ENCODE measurements around the gene CSTF3.
"Not testable (repeated sequence)": the region's sequence is repeated elsewhere in the genome, so short reads cannot be mapped to it uniquely, and the experiment has no call there.

CSTF3 gene

DNA sequence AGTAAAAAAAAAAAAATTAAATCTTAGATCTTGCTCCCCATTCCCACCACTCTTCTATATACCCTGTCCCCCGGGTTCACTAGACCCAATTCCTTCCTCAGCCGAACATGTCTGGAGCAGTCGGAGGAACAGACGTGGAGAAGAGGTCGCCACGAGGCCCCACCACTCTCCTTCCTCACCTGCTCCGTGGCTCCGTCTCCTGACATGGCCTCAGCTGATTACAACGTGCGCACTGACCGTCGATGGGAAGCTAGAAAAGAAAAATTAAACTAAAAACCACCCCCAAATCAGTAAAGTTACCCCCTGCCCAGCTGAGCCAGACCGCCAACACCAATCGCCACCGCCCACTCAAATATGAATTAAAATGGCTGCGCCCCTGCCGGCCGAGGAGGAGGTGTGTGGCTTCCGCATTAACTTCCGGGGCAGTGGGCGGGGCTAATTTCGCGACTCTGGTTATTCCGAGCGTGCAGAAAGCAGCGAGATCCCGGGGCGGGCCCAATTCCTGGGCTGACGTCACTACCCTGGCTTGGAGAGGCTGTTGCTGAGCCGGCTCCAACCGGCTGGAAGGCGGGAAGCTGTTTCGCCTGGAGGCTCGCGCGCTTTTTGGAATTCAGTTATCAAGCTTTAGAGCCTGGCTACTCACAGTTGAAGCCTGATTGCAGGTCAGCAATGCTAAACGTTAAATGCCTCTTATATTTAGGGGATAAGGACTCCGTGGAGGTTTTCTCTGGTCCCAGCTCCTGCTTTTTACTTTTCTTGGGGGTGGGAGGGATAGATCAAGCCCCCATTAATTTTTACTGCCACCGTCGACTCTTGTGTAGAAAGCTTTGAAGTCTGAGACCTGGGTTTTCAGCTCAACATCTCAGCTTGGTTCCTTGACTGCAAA, at the start of gene CSTF3:
CSTF3 (minus strand) TSS at position 361 of the 886 bp plus-strand sequence; CDS start at position 206, 155 bp downstream.
- DNase-seq (ENCODE audit: low read depth in 2 of 2) = peak; percentile 84 to 95

DNA sequence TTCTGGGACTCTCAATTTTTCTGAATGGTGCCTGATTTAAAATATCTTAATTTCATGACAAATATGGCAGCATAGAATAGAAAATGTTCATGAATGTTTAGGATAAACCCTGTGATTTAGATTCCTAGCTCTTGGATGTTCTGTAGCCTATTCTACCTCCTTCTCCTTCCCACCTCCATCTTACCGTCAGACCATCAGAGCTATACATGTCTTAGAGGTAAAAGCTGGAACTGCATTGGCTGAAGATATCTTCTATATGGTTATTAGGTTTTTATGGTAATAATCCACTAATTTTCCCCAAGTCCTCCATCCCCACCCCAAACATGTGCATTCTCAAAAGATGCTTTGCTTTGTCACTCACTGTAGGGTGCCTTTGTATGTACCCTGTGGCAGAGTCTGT, 46.9 kb upstream of the CSTF3 start:
- DNase-seq (ENCODE audit: low read depth in 2 of 2) = no peak

DNA sequence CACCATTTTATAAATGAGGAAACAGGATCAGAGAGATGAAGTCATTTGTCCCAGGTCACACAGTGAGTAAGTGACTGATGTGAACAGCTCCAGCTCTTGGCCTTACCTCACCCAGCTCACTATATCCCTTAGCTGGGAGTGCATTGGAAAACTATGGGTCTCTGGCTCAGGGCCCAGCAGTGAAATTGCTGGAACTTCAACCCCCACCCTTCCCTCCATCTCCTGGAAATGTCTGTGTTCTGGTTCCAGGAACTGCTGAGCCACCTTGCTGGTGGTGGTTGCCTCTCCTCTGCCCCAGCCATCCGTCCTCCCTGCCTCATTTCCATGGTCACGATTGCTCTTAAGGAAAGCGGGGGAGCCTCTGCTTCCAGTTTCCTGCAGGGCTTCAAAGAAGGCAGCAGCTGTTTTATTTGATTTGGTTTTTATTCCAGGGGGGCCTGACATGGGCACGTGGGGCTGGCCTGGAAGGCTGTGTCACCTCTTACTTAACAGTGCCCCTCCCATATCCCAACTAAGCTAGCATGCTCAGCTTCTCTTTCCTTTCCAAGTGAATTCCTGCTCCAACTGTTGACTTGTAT, 46.2 kb upstream of the CSTF3 start:
- DNase-seq (ENCODE audit: low read depth in 2 of 2) = no peak

DNA sequence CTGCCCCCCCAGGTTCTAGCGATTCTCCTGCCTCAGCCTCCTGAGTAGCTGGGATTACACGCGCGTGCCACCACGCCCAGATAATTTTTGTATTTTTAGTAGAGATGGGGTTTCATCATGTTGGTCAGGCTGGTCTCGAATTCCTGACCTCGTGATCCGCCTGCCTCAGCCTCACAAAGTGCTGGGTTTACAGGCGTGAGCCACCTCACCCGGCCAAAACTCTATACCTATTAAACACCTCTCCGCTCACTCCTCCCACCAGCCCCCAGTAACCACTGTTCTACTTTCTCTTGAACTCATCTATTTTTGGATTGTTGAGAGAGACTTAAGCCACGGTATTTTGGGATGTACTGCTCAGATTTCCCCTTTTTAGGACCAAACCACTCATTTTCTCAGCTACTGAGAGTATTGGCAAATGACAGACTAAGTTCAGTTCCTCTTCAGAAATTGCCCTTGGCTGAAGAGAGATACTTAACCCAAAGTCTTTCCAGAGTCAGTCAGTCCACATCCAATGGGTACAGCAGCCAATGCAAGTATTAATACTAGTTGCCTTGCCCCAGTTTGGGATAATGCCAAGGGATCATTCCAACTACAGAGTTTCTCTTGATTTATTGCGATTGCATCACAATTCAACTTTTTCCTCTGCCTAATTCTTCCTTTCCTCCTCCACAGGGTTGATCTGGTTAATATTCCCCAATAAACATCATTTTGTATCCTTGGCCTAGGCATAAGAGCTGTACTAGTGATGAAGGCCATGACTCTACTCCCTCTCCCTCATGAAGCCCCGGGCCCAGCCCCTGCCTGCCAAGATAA, 36.8 kb upstream of the CSTF3 start:
- DNase-seq (ENCODE audit: low read depth in 2 of 2) = no peak

DNA sequence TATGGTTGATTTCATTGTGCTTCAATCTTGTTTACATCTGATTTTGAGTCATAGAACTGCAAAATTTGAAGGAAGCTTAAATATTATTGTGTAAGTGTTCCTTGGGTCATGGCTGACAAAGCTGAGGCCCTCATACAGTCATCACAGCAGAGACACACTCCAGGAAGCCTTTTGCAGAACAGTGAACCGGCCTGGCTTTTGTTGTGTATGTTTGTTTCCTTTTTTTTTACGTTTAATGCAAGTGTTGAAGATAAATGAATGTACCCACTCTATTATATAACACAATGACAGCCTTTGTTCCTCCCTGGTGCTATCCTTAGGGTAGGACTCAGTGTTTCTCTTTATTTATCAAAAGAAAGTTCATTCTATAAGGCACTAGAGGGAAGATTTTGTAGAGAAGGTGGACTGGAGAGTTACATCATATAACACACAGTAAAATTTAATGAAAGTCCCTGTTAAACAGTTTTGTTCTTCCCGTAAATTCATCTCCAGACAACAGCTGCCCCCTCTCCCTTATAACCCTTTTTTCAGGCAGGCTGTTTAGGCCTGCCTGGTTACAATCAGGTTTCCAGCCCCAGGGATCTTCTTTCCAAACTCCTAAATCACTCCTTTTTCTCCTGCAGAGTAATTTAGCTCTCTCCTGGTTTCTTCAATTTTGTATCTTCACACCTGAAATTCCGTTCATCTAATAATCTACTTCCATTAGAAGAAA, 34.3 kb upstream of the CSTF3 start:
- no peak for DNase-seq (ENCODE audit: low read depth in 2 of 2)

DNA sequence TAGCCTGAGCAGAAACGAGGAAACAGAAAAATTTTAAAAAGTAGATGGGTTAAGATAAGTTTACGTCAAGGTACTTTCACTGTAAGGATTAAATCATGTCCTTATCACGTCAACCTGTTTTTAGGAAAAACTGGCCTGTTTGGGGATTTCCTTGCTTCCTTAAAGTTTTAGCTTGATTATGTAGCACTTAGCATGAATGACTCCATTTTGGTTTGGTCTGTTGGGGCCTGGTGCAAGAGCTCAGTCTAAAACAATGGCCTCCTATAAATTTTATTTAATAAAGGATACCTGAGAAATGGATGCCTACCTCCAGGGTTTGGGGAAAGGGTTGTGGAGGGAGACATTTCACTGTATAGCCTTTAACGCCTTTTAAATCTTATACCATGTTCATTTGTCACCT, 33.2 kb upstream of the CSTF3 start:
- DNase-seq (ENCODE audit: low read depth in 2 of 2) = no peak

DNA sequence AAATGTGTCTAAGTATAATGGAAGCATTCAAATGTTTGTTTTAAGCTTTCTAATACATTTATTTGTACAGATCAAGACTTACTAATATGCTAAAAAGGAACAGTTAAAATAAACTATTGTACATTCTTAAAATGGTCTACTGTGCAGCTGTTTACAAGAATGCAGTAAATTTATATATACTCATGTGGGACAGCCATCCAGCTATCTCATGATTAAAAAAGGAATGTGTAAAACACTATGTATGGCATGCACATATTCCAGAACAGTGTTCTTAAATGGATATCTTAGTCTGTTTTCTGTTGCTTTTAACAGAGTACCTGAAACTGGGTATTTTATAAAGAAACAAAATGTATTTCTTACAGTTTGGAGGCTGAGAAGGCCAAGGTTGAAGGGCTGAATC, 30.2 kb upstream of the CSTF3 start:
- DNase-seq (ENCODE audit: low read depth in 2 of 2) = no peak

DNA sequence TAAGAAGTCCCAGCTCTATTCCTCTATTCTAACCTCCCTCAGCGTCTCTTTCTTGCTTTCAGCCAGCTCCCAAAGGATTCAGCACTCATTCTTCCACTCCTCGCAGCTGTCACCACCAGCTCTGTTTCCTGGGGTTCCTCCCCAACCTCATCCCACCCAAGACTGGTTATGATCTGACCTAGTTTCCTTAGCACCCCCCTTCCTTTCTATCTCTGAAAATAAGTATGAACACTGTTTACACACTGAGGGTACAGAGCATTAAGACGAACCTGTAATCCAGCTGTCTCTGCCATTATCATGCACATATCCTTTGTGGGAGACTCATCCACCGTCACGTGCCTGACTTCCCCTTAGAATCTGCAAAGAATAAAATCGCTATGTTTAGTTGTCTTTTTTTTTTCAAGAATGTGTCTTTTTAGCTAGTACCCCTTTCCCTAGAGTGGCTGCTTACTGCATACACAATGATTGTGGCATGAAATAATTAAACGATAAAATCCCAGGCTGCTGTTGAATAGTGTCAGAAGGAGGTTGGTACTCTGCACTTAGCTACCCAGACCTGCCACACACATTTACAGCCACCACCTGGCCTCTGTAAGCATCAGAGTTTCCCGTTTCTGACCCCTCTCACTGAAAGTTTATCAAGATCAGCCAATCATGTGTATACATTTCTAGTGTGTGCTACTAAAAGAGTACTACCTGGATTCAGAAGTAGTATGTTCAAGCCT, 26.9 kb upstream of the CSTF3 start:
- DNase-seq (ENCODE audit: low read depth in 2 of 2) = no peak

DNA sequence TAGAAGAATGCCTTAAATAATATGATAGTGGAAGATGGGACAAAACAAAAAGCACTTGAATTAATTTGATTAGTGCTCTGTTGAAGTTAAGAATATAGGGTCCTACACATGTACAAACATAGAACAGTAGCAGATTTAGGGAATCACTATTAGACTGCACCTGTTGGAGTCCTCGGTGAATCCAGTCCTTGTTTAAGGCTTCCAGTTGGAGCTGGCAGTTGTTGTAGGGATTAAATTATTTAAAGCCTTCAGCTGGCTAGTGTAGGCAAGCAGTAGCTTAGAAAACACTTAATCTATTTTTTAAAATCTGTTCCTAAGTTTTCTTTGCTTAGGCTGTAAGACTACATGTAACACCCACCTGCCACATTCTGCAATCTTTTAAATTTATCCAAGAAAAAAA, 24.5 kb upstream of the CSTF3 start:
- no peak for DNase-seq (ENCODE audit: low read depth in 2 of 2)

DNA sequence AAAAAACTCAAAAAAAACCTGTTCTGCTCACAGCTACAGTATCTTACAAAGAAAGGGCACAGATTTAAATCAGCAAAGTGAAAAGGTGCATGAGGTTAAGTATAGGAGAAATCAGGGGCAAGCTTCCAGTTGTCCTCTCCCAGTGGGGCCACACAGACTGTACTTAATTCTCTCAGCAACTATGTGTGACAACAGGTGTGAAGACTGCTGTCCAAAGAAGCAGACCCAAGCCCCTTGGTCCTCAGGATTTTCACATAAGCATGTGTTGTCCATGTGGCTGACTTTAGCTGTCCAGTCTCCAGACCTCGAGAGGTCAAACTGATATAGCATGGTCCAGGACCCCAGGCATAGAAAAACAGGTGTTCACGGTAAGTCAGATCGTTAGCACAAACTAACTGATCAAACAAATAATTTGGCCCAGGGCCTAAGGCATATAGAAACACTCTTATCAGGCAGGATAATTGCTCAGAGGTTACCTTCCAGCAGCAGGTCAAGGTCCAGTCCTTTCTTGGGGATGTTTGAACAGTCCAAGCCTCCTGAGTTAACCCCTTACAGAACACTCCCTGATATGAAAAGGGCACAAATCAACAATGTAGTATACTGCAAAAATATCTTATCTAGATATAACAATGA, 21.1 kb upstream of the CSTF3 start:
- no peak for DNase-seq (ENCODE audit: low read depth in 2 of 2)

DNA sequence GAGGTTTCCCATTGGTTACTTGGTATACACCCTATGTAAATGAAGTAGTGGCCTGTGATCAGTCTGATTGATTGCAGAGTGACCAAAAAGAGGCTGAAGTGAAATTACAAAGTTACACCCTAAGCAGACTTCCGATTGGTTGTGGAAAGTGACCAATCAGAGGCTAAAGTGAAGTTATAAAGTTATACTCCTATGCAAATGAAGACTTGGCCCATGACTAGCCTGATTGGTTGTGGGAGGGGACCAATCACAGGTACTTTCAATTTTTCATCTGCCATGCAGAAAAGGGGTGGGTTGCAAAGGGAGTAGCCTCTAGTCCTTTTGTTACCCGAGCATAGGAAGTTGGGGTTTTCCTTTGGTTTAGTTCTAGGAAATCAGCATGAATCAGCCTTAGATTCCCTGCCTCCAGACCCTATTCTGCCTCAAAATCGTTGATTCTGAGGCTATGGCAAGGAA, 18.1 kb upstream of the CSTF3 start:
- no peak for DNase-seq (ENCODE audit: low read depth in 2 of 2)

DNA sequence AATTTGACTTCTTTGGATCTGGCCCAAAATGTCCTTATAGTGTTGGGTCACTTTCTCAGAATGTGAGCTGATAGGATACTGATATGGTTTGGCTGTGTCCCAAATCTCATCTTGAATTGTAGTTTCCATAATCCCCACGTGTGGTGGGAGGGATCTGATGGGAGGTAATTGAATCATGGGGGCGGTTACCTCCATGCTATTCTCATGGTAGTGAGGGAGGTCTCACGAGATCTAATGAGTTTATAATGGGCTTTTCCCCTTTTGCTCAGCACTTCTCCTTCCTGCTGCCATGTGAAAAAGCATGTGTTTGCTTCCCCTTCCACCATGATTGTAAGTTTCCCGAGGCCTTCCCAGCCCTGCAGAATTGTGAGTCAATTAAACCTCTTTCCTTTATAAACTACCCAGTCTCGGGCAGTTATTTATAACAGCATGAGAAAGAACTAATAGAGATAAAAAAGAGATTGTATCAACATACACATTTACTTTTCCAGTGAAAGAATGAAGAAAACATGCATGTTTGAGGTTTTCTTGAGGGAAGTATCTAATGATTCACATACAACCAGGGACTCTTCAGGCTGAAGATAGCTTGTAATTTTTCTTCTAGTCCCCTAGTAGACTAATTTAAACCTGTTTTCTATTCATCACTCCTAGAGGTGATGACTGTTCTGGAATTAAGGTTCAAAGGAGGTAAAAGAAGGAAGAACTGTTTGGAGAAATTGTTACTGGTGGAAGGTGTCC, 17.3 kb upstream of the CSTF3 start:
- DNase-seq (ENCODE audit: low read depth in 2 of 2) = no peak

DNA sequence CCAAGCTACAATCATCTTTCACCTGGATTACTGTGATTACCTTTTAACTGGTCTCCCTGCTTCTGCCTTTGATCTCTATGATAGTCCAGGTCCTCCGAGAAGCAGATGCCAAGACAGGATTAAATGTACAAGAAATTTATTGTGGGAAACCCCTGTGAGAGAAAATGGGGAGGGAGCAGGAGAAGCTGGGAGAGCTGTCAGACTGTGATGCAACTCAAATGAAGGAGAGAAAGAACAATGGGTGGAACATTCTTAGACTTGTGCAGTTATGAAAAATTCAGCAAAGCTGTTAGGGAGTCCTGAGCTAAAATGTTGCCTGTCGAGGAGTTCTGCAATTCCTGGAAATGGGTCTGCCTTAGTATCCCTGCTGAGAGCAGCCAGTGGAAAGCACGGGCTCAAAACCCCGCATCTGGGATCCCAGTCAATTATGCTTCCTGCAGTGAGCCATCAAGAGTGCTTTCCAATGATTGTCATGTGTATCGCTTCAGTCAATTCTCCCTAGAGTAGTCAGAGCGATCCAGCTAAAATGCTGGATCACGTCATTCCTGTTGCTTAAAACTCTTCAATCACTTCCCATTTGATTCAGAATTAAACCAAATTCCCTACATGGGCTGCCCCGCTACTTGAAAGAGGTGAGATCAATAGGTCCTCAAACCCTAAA, 16.5 kb upstream of the CSTF3 start:
- no peak for DNase-seq (ENCODE audit: low read depth in 2 of 2)

DNA sequence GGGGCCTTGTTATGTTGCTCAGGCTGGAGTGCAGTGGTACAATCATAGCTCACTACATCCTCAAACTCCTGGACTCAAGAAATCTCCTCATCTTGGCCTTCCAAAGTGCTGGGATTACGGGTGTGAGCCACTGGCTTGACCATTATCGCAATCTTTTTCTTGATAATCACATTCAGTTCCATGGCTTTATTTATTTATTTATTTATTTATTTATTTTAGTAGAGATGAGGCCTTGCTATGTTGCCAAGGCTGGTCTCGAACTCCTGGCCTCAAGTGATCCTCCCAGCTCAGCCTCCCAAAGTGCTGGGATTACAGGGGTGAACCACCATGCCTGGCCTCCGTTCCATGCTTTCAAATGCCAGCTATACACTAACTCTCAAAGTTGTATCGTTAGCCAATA, 15.5 kb upstream of the CSTF3 start:
- DNase-seq (ENCODE audit: low read depth in 2 of 2) = not testable (repeated sequence)

DNA sequence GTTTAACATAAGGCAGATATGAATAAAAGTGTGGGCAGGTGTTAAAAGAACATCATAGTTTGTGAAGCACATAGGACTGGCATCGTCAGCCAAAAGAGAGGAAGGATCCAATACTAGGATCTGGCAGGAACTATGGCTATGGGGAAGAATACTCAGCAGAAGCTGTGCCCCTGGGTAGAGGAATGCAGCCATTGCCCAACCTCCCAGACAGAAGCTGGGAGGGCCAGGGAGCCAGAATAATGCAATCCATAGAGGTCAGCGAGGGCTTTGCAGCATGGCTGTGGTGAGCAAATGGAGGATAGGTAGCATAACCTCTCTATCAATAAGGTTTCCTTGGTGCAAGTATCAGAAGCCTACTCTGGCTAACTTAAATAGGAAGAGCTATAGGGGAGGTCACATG, 11.7 kb upstream of the CSTF3 start:
- DNase-seq (ENCODE audit: low read depth in 2 of 2) = no peak

DNA sequence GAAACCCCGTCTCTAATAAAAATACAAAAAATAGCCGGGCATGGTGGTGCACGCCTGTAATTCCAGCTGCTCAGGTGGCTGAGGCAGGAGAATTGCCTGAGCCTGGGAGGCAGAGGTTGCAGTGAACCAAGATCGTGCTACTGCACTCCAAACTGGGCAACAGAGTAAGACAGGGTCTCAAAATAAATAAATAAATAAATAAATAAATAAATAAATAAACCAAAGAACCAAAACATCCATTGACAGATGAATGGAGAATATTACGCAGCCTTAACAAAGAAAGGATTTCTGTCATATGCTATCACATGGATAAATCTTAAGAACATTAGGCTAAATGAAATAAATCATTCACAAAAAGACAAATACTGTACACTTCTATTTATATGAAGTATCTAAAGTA, 11.1 kb upstream of the CSTF3 start:
- DNase-seq (ENCODE audit: low read depth in 2 of 2) = no peak

DNA sequence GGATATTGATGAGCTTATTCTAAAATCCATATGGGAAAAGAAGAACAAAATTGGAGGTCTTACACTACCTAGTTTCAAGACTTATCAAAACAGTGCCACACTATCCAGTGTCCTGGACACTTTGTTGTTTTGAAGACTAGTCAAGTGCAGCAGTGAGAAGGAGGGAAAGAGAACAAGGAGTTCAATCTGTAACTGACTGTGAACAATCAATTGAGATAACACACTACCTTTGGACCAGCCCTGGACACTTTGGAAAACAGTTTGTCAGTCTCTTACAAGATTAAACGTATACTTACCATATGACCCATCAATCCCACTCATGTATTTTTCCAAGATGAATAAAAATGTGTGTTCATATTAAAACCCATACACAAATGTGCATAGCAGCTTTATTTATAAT, 10.0 kb upstream of the CSTF3 start:
- no peak for DNase-seq (ENCODE audit: low read depth in 2 of 2)

DNA sequence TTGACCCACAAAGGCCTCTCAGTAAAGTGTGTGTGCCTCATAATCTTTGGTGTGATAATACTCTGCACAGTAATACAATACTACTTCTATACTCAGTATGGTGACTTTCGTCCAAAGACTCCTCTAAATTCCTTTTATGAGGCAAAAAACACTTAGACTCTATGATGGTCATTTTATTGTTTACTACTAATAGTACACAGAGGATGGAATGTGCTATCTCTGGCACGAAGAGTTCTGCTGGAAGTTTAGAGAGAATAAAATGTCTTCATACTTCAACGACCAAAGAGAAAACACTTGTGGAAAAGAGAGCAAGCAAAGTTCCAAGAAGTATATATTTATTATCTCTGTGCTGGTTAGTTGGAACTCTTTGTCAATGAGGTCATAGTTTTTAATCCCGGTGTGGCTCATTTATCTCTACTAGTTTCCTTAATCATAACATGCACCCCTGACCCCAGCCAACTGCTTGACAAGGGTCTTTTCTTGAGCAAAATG, 7.5 kb upstream of the CSTF3 start:
- DNase-seq (ENCODE audit: low read depth in 2 of 2) = no peak

DNA sequence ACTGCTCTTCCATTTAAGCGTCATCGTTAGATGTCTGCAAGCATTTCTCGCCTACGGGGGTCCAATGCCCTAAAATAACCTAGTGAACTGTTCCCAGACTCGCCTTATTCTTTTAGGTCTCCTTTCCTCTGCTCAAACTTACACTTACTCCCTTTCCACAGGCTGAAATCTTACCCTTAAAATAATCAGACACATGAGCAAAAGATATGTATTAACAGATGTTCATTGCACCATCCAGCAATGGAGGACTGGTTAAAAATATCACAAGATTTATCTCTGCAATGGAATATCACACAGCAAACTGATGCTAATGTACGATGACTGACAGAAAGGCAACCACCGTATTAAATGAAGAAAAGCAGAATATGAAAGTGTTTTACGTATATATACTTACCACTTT, 1.6 kb upstream of the CSTF3 start:
- no peak for DNase-seq (ENCODE audit: low read depth in 2 of 2)

Measured in stimulated activated CD8-positive, alpha-beta memory T cell treated with anti-CD3 and anti-CD28 coated beads, Interleukin-7, amount 100 ng/mL, for 1 hour (primary cell).